Measurements from ENCODE around the gene LSR.

The LSR gene

GRCh38 chr19:35302446-35302845 lies 53.6 kb downstream of the LSR start:
- peak; percentile 4 for DNase-seq (ENCODE audit: low spot score)

DNA sequence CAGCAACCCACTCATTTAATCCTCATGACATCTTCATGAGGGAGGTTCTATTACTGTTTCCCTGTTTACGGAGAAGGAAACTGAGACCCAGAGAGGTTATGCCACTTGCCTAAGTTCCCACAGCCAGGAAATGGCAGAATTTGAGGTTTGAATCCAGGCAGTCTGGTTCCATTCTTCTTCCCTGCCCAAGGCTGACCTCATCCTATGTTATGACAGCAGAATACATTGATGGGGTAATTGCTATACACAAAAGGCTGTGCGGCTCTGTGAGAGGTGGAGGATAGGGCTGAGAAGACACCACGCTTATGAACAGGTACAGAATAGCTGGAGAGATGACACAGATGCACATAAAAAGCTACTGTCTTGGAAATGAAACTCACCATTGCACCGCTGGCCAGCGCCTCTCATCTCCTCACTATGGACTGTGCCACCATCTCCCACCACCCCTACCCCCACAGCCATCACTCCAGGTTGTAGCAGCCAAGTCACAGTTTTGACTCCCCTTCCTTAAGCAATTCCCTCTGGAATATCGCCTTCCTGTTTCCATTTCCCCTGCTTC lies 54.6 kb downstream of the LSR start:
- DNase-seq (ENCODE audit: low spot score) = no peak

- no peak for DNase-seq (ENCODE audit: low spot score)
Observed at GRCh38 chr19:35304036-35304435, 55.2 kb downstream of the LSR start.

DNA sequence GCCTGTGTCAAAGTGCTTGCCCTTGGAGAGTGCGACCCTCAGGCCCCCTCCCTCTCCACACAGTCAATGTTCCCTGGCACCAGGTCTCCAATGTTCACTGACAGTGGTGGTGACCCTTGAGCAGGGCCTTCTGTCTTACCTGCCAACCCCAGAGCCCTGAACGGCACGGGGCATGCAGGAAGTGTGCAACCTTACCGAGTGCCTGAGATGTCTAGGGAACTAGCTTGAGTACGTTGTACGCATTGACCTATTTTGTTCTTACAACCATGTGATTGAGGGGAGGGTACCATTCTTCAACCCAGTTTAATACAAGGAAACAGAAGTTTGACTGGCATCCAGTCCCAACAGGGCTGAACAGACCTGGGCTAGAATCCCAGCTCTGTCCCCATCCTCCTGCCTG lies 56.4 kb downstream of the LSR start:
- DNase-seq (ENCODE audit: low spot score) = no peak

- peak; percentile 75 for DNase-seq (ENCODE audit: low spot score)
Observed at GRCh38 chr19:35306473-35307246, 57.9 kb downstream of the LSR start.

GRCh38 chr19:35307931-35308330 lies 59.1 kb downstream of the LSR start:
- peak; percentile 8 for DNase-seq (ENCODE audit: low spot score)

DNA sequence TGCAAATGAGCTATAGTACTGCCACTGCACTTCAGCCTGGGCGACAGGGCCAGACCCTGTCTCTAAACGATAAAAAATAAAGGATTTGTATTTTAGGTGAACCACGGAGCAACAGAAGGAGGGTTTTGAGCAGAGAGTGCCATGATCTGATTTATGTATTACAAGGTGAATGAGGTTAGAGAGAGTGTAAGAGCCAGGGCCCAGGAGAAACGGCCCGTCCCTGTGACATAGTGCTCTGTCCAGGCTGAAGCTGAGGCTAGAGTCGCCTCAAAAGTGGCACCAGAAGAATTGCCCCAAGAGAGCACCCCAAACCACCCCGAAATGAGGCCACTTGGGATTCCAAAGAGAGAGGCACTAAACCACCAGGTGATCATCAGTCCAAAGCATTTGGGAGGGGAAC lies 60.1 kb downstream of the LSR start:
- no peak for DNase-seq (ENCODE audit: low spot score)

DNA sequence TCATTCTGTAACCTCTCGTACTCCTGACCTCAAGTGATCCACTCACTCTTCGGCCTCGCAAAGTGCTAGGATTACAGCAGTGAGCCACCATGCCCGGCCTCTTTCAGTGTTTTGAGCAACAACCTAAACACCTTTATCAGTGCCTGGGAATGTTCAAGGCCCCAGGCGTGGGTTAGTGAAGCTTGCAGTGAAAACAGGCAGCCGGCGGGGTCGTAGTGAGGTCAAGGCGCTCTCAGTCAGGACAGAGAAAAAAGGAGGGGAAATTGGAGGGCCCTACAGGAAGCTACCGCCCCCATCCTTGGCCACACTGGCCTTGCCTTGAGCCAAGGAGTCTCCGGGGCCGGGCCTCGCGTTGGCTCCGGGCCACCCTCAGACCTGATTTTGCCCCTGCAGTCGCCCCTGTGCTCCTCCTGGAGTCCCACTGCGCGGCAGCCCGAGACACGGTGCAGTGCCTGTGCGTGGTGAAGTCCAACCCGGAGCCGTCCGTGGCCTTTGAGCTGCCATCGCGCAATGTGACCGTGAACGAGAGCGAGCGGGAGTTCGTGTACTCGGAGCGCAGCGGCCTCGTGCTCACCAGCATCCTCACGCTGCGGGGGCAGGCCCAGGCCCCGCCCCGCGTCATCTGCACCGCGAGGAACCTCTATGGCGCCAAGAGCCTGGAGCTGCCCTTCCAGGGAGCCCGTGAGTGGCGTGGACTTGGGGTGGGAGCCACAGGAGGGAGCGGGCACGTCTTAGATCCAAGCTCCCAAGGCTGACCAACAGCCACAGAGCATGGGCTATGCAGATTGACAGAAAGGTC lies 60.9 kb downstream of the LSR start:
- DNase-seq (ENCODE audit: low spot score) = no peak

DNA sequence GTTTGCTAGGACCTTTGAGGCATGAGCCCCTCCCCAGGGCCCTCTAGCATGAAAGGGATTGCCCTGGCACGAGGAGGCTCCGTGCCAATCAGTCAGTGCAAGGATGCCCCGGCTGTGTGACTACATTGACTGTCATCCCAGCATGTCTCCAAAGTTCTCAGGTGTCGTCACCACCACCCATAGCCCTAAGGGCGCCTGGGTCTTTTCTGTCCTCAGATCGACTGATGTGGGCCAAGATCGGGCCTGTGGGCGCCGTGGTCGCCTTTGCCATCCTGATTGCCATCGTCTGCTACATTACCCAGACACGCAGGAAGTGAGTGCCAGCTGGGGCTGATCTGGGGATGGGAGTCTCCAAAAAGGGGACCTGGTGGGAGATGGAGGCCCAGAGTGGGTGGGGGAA lies 61.5 kb downstream of the LSR start:
- no peak for DNase-seq (ENCODE audit: low spot score)

DNA sequence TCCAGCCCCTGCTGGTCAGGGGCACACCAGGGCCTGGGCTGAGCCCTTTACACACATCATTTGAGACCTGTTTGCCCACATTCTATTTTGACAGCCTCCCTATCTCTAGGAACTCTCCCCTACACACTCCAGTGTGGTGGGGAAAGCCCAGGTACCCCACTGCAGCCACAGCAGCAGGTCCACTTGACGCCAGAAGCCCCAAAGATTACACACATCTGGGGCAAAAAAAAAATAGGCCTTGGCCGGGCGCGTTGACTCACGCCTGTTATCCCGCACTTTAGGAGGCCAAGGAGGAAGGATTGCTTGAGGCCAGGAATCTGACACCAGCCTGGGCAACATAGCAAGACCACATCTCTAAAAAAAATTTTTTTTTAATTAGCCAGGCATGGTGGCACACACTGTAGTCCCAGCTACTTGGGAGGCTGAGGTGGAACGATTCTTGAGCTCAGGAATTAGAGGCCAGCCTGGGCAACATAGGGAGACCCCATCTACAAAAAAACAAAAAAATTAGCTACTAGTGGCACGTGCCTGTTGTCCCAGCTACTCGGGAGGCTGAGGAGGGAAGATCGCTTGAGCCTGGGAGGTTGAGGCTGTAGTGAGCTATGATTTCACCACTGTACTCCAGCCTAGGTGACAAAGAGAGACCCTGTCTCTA lies 62.1 kb downstream of the LSR start:
- no peak for DNase-seq (ENCODE audit: low spot score)

- DNase-seq (ENCODE audit: low spot score) = peak; percentile 11
Observed at GRCh38 chr19:35311901-35312665, 63.3 kb downstream of the LSR start.

- peak; percentile 3 for DNase-seq (ENCODE audit: low spot score)
Observed at GRCh38 chr19:35313587-35313986, 64.8 kb downstream of the LSR start.

- no peak for DNase-seq (ENCODE audit: low spot score)
Observed at GRCh38 chr19:35314031-35314430, 65.2 kb downstream of the LSR start.

DNA sequence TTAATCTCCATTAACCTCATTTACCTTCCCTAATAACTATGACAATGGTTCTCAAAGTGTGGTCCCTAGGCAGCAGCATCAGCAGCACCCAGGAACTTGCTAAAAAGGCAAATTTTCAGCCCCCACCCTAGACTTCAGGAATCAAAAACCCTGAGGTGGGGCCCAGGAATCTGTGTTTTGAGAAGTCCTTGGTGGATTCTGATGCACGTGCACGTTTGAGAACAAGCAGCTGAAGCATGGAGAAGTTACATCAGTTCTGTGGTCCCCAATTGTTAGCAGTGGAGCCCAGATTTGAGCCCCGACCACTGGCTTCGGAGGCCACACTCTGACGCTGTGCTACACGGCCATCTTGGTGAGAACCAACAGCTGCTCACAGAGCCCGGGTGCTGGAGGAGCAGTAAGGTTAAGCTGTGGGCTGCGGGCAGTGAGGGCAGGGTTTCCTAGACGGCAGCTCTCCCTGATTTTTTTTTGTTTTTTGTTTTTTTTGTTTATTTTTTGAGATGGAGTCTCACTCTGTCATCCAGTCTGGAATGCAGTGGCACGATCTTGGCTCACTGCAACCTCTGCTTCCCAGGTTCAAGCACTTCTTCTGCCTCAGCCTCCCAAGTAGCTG lies 66.2 kb downstream of the LSR start:
- no peak for DNase-seq (ENCODE audit: low spot score)

DNA sequence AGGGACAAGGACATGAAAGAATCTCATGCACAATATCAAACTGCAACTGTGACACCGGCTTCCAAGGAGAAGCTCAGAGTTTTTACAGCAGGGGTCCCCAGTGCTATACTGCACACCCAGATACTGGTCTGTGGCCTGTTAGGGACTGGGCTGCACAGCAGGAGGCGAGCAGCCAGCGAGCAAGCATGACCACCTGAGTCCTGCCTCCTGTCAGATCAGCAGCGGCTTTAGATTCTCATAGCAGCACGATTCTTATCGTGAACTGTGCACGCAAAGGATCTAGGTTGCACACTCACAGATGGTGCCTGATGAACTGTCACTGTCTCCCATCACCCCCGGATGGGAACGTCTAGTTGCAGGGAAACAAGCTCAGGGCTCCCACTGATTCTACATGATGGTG lies 67.1 kb downstream of the LSR start:
- no peak for DNase-seq (ENCODE audit: low spot score)

- peak; percentile 1 for DNase-seq (ENCODE audit: low spot score)
Observed at GRCh38 chr19:35316560-35316959, 67.8 kb downstream of the LSR start.
